GM12874 (cell line): ENCODE results near the gene CD3G.

Experiments used
- CTCF ChIP-seq: IDR thresholded peaks from 2 replicates; pipeline ENCODE4 v1.5.1; 2011; ENCODE audit warnings: low read depth, mild to moderate bottlenecking, control low read depth, low read length, moderate library complexity; ENCODE audit not compliant: insufficient read depth

CD3G gene

GRCh38 chr11:118306556-118306955 is 37.6 kb upstream of the CD3G start:
- no peak for TF ChIP-seq CTCF

GRCh38 chr11:118310271-118310670 is 33.9 kb upstream of the CD3G start:
- TF ChIP-seq CTCF = no peak

- TF ChIP-seq CTCF = no peak
Observed at GRCh38 chr11:118310781-118311485, 33.2 kb upstream of the CD3G start.

- TF ChIP-seq CTCF = no peak
Observed at GRCh38 chr11:118311518-118311917, 32.6 kb upstream of the CD3G start.

GRCh38 chr11:118312328-118312727 is 31.8 kb upstream of the CD3G start:
- no peak for TF ChIP-seq CTCF

GRCh38 chr11:118313242-118313641 is 30.9 kb upstream of the CD3G start:
- no peak for TF ChIP-seq CTCF

- TF ChIP-seq CTCF = no peak
Observed at GRCh38 chr11:118314988-118315411, 29.1 kb upstream of the CD3G start.
